ENCODE results near the gene ADGRG3.

The ADGRG3 gene

DNA sequence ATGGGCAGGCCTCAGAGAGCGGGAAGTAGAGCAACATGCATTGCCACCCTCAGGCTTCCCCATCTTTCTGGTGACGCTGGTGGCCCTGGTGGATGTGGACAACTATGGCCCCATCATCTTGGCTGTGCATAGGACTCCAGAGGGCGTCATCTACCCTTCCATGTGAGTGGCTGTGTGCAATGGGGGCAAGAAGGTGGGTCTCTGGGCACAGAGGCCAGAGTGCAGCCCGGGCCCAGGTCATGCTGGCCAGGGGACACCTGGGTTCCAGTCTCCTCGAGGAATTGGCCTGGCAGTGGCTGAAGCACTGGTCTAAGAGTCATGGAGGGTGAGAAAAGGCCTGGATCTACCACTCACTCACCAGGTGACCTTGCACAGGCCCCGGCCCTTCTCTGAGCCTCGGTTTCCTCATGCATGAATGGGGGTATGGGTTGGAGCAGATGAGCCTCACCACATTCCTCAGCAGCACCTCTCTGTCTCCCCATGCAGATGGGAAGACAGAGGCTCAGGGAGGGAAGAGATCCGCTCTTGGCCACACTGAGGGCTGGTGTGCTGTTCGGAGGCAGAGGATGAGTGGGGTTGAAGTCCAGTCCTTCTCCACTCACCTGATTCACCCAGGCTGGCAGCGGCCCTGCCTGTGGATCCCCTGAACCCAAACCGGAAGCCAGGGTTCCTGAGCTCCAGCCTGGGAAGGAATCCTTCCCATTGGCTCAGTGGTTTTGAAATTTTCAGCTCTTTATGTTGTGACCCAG lies 7.2 kb upstream of the ADGRG3 start:
- no peak for TF ChIP-seq ZNF274 (IDR thresholded peaks at IDR 0.05; ENCODE audit: low read depth, low read length)
- H3K4me3 ChIP-seq (ENCODE audit: low read length): no peak overlapping the region

DNA sequence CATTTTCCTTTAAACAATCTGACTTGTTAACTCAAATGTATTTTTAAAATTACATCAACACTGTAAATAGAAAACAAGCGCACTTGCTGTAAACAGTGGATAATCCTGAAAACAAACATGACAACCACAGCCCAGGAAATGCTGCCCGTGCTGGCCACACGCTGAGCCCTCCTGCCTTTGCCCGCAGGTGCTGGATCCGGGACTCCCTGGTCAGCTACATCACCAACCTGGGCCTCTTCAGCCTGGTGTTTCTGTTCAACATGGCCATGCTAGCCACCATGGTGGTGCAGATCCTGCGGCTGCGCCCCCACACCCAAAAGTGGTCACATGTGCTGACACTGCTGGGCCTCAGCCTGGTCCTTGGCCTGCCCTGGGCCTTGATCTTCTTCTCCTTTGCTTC lies 6.6 kb upstream of the ADGRG3 start:
- no peak for TF ChIP-seq ZNF274 (IDR thresholded peaks at IDR 0.05; ENCODE audit: low read depth, low read length)
- no peak overlapping the region for H3K4me3 ChIP-seq (ENCODE audit: low read length)

- no peak for TF ChIP-seq ZNF274 (IDR thresholded peaks at IDR 0.05; ENCODE audit: low read depth, low read length)
Measured at GRCh38 chr16:57661936-57662906, 5.9 kb upstream of the ADGRG3 start.

DNA sequence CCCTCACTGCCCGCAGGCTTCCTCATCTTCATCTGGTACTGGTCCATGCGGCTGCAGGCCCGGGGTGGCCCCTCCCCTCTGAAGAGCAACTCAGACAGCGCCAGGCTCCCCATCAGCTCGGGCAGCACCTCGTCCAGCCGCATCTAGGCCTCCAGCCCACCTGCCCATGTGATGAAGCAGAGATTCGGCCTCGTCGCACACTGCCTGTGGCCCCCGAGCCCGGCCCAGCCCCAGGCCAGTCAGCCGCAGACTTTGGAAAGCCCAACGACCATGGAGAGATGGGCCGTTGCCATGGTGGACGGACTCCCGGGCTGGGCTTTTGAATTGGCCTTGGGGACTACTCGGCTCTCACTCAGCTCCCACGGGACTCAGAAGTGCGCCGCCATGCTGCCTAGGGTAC lies 4.7 kb upstream of the ADGRG3 start:
- H3K4me3 ChIP-seq (ENCODE audit: low read length): no peak overlapping the region
- TF ChIP-seq ZNF274 (IDR thresholded peaks at IDR 0.05; ENCODE audit: low read depth, low read length): no peak

More at GRCh38 chr16:57661936-57662906, 5.9 kb upstream of the ADGRG3 start:
- no peak overlapping the region for H3K4me3 ChIP-seq (ENCODE audit: low read length)

- no peak overlapping the region for H3K4me3 ChIP-seq (ENCODE audit: low read length)
- no peak for TF ChIP-seq ZNF274 (IDR thresholded peaks at IDR 0.05; ENCODE audit: low read depth, low read length)
Measured at GRCh38 chr16:57663917-57664661, 4.0 kb upstream of the ADGRG3 start.

DNA sequence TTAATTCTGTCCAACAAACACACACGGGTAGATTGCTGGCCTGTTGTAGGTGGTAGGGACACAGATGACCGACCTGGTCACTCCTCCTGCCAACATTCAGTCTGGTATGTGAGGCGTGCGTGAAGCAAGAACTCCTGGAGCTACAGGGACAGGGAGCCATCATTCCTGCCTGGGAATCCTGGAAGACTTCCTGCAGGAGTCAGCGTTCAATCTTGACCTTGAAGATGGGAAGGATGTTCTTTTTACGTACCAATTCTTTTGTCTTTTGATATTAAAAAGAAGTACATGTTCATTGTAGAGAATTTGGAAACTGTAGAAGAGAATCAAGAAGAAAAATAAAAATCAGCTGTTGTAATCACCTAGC lies 3.5 kb upstream of the ADGRG3 start:
- no peak for TF ChIP-seq ZNF274 (IDR thresholded peaks at IDR 0.05; ENCODE audit: low read depth, low read length)
- no peak overlapping the region for H3K4me3 ChIP-seq (ENCODE audit: low read length)

GRCh38 chr16:57665541-57665940 lies 2.6 kb upstream of the ADGRG3 start:
- TF ChIP-seq ZNF274 (IDR thresholded peaks at IDR 0.05; ENCODE audit: low read depth, low read length): no peak

DNA sequence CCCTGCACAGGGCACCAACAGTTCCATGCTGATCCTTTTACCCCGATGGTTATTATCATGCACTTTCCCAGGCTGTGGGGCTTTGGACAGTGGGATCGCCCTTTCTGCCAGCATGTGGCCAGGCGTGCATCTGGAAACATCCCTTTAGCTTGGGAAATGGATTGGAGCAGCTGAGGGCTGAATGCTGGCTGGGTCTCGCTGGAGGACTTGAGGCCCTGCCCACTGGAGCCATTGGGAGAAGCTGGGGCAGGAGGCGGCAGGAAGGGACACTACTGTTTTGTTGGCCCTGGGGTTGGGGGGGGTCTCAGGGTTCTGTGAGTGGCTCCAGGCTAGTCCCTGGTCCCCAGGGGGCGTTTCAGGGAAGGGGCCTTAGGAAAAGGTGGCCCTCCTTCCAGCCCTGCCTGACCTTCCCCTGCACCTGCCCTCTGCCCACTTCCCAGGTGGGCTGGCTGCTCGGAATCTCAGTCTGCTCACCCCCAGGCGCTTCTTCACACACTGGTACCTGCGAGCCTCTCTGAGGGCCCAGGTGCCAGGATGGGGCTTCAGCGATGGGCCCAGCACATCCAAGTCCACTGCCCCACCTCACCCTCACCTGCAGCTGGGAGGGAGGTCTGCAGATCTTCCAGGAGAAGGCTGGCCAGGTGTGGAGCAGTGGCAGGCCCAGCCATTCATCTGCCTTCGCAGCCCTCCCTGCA lies 1.6 kb upstream of the ADGRG3 start:
- no peak for TF ChIP-seq ZNF274 (IDR thresholded peaks at IDR 0.05; ENCODE audit: low read depth, low read length)
- H3K4me3 ChIP-seq (ENCODE audit: low read length): no peak overlapping the region

More at GRCh38 chr16:57665541-57665940, 2.6 kb upstream of the ADGRG3 start:
- no peak overlapping the region for H3K4me3 ChIP-seq (ENCODE audit: low read length)

DNA sequence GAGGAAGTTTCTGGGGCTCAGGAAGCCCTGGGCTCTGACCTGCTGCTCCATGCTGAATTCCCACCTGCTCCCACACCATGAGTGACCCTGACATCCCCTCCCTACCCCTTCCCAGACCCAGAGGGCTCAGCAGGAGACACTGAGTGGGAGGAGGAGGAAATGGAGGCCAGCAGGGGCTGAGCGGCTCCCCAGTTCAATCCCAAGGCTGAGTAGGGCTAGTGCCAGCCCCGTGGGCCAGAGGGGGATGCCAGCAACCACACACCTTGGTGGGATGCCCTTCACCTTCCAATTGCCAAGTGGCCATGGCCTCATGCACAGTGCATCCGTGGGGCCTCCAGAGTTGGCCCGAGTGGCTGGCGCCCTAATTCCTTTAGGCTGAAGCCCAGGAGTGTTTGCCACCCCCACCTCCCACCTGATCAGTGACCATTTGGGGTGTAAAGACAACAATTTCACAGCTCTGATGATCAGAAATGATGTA lies 1.0 kb upstream of the ADGRG3 start:
- H3K4me3 ChIP-seq (ENCODE audit: low read length): no peak overlapping the region
- no peak for TF ChIP-seq ZNF274 (IDR thresholded peaks at IDR 0.05; ENCODE audit: low read depth, low read length)

DNA sequence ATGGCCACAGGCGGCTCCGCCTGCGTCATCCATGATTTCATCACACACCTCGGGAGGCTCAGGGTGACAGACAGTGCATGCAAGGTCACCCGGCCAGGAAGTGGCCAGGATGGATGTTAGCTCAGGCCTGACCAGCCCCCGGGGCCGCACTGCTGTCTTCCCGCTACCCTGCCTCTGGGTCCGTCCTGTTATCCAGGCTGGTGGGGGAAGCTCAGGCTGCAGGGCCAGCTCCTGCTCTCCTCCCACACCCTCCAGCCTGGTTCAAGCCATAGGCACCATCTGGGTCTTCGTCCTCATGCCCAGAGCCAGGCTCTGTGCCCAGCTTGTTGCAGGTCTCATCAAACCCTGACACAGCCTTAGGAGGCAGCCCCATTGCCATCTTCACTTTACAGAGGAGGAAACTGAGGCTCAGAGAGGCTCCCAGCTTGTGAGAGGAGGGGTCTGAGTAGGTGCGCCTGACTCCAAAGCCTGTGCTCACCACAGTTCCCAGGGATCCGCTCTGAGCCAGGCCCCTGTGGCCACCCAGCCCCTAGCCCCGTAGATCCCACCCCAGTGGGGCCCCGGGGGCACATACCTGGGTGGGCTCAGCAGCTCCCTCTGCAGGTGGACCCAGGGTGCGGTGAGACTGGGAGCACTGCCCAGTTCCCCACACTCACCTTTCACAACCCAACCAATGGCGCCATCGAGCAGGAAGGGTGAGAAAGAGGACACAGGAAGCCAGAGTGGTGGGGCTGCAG lies 412 bp upstream of the ADGRG3 start:
- H3K4me3 ChIP-seq (ENCODE audit: low read length): no peak overlapping the region
- TF ChIP-seq ZNF274 (IDR thresholded peaks at IDR 0.05; ENCODE audit: low read depth, low read length): no peak

DNA sequence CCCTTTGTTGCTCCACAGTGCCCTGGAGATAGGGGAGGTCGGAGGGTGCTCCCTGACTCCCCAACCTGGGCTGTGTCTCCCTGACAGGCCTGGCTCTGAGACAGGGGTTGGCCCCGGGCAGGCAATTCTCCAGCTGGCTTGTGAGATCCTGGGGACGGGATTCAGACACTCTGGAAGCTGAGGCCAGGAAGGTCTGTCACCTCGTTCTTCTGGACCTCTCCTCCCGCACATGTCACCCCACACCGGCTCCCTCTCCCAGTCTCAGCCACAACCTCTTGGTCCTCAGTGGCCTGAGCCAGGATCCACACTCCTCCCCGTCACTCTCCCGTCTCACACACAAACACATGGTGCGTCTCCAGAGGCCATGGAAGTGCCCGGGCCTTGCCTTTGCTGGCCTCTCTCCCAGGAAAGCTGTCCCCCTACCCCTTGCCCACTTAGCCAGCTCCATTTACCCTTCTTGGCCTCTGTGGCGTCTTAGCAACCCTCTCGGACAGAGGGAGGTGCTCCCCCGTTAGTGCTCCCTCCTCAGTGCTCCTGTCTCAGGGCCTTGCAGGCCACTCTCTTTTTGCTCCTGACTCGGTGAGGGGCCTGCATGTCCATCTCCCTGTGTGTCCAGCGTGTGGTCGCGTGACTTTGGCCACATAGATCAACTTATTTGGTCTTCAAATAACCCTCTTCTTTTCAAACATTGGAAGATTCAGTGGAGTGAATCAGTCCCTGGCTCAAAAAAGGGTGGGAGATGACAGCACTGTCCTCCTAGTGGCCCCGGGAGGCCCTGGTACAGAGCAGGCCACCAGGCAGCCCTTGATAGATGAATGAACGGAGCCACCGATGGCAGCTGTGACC lies 747 bp downstream of the ADGRG3 start:
- no peak overlapping the region for H3K4me3 ChIP-seq (ENCODE audit: low read length)

More for the DNA sequence above, 747 bp downstream of the ADGRG3 start:
- no peak for TF ChIP-seq ZNF274 (IDR thresholded peaks at IDR 0.05; ENCODE audit: low read depth, low read length)
